Measurements from ENCODE around the gene ESX1. TPM values are rescaled to one million over a fixed set of nuclear protein-coding genes. Genes with fewer than 3 reads are reported as not detected.
"Not testable (repeated sequence)": the region's sequence is repeated elsewhere in the genome, so short reads cannot be mapped to it uniquely, and the experiment has no call there.

The ESX1 gene
- not detected for total RNA-seq

- DNase-seq = no peak
Measured at GRCh38 chrX:104254442-104255115, at the start of gene ESX1. TSS of gene ESX1 (minus strand) at chrX:104254933. CDS start at chrX:104254849, 84 bp downstream.

DNA sequence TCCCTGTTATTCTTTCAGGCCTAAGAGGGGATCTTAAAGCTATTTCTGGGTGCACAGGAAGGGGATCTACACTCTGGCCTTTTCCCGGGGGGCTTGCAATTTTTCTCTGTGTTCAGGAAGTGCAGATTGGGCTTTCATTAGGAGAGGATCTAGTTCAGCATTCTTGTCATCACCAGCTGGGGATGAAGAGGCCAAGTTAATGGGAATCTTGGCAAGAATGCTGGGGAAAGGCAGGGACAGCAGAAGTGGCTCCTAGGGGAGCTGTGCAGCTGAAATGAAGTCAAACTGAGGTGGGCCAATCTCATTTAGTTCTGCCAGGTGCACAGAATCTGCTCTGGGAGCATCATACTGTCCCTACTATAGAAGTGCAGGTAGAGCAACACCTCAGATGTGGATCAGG lies 40.9 kb upstream of the ESX1 start:
- DNase-seq = peak; percentile 14

- no peak for DNase-seq
Measured at GRCh38 chrX:104288961-104289360, 34.2 kb upstream of the ESX1 start.

- no peak for DNase-seq
Measured at GRCh38 chrX:104288269-104288668, 33.5 kb upstream of the ESX1 start.

- DNase-seq = no peak
Measured at GRCh38 chrX:104285201-104285600, 30.5 kb upstream of the ESX1 start.

DNA sequence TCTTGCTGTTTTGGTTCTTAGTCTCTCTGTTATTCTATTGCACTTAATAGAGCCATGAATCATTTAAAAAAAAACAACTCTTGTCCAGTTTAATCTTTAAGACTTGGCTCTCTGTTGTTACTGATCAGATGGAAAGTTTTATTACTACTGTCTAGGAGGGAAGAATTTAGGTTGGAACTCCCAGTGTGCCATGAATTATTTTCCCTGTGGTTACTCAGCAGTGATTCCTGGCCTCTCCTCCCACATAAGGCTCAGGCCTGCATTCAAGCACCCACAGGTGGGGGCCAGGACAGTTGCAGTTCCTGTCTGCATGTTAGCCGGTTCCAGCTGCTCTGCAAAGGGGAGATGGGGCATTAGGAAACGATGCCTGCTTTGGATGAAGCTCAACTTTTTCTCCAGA lies 29.8 kb upstream of the ESX1 start:
- no peak for DNase-seq

GRCh38 chrX:104282166-104282725 lies 27.5 kb upstream of the ESX1 start:
- DNase-seq = peak; percentile 41

DNA sequence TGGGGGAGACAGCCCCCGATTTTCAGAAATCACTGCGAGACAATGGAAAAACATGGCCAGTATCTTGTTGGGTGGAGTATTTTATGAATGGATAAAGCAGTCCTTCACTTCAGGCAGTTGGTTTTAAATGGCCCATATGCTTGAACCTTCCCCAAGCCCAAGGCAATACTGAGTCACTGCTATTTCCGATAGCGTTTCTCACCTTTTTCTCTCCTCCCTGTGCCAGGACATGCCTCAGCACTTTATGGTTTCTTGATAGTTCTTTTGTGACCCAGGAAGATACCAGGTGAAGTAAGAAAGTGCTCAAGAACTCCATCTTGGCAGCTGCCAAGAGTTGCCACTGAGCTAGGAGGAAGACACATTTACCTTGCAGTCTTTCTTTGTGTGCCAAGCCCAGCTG lies 26.8 kb upstream of the ESX1 start:
- no peak for DNase-seq

DNA sequence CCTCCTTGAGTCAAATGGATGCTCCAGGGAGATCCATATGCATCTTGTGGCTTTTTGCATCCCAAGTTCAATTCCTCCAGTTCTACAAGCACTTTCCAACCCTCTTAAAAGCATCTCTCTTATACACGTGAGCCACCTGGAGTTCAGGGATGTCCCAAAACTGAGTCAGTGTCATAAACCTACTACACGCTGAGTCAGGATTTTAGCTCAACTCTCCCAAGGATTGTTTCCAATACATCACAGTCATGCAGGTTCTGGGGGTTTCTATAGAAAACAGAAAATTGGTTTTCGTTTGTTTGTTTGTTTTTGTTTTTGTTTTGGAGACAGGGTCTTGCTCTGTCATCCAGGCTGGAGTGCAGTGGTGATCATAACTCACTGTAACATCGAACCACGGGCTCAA lies 25.9 kb upstream of the ESX1 start:
- DNase-seq = no peak

DNA sequence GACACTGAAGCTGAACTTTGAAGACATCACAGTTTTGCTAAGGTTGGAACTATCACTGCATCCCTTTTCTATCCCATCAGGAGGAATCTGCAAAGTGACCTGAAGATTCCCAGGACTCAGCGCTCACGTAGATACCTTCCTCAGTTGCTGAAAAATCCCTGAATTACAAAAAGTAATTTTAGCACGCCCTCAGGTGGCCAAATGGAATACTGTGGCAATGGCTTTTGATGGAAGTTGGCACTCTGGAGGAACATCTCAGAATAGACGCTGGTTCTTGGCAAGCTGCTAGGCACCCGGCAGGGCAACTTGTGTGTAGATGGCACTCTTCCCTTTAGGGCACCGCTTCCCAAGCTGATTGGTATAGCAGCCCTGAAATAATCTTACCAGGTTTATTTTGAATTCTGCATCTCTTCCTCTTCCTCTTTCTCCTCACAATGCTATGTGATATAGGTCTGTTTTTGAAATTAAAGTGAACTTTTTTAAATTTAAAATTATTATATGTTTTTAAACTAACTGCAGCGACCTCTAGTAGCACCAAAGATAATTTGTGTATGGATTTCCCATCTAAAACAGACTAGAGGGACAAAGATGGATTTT lies 16.3 kb upstream of the ESX1 start:
- DNase-seq = peak; percentile 31

GRCh38 chrX:104270212-104270611 lies 15.5 kb upstream of the ESX1 start:
- no peak for DNase-seq

GRCh38 chrX:104255465-104255864 lies 732 bp upstream of the ESX1 start:
- no peak for DNase-seq

GRCh38 chrX:104253567-104254441 lies 929 bp downstream of the ESX1 start:
- no peak for DNase-seq

DNA sequence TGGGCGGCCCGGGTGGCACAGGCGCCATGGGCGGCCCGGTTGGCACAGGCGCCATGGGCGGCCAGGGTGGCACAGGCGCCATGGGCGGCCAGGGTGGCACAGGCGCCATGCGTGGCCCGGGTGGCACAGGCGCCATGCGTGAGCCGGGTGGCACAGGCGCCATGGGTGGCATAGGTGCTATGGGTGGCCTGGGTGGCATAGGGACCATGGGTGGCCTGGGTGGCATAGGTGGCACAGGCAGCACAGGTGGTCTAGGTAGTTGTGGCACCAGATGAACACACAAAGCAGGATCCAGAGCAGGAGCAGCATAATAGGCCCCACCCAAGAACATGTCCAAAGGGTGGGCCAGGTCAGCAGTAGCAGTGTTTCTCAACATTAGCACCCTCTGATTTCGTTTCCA lies 4.3 kb downstream of the ESX1 start:
- DNase-seq = no peak

GRCh38 chrX:104230060-104230459 lies 24.7 kb downstream of the ESX1 start:
- not testable (repeated sequence) for DNase-seq

DNA sequence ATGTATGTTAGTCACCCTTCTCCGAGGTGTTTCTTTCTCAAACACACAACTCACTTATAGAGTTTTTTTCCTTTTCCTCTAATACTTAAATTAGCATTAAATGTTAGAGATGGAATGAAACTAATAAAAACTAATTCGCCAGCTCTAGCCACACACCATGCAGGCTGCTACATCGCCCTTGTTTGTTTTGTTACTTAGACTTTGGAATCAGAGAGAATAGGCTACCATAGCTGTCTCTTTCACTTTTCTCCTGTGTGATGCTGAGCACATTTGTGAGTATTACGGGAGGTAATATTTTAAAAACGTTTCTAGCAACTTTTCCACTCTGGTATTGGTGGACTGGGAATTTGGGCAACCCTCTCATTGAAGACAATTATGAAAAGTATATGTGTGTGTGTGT lies 43.5 kb downstream of the ESX1 start:
- DNase-seq = no peak

DNA sequence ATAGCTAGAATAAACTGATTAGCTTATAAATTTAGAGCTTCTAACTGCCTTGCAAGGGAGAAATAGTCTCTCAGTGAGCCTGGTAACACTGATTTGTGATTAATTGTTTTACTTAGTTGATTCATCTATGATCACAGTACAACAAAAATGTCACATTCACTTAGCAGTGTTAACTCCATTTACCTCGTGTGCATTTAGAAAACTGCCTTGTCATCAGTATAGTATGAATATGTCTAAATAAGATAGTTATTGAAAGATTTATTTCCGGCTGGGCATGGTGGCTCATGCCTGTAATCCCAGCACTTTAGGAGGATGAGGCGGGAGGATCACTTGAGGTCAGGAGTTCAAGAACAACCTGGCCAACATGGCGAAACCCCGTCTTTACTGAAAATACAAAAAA lies 49.2 kb downstream of the ESX1 start:
- DNase-seq = no peak

Other genes starting within 250 kb of the ESX1 start
- not detected for gene H2BW1, start 241.2 kb downstream of the ESX1 start, total RNA-seq
- gene H2BW2, start 215.0 kb downstream of the ESX1 start, total RNA-seq = not detected
- gene TMSB15C, start 178.7 kb downstream of the ESX1 start, total RNA-seq = 4.0 TPM
- gene ZCCHC18, start 142.4 kb downstream of the ESX1 start, total RNA-seq = 1.2 TPM
- gene SLC25A53, start 97.9 kb downstream of the ESX1 start, total RNA-seq = 13.2 TPM
- 25.4 TPM for gene FAM199X, start 88.5 kb downstream of the ESX1 start, total RNA-seq

Measured in tongue (tissue), 2 donors.